AG04449 (cell line): ENCODE results near the gene C1orf174.

ENCODE experiments used
- CTCF ChIA-PET: fragments of 350-600 bp; formaldehyde crosslinking; extraction: SDS; loops from one replicate; lab custom pipeline; 2021; ENCODE audit warnings: antibody characterized with exemption; lab: Yijun Ruan, JAX
- POLR2A ChIA-PET: fragments of 400-600, 350-600 bp; formaldehyde crosslinking; extraction: SDS; loops from one replicate; lab custom pipeline; 2020; ENCODE audit warnings: antibody characterized with exemption, inconsistent platforms; lab: Yijun Ruan, JAX
- DNase-seq: peaks from one replicate; pipeline ENCODE4 v3.0.0-alpha.2; 2010; ENCODE audit warnings: low read depth, low spot score
- H3K4me3 ChIP-seq: 2 replicates; pipeline ENCODE4 v1.5.1; 2011; ENCODE audit warnings: low read depth, mild to moderate bottlenecking, control low read depth, low read length
- TF ChIP-seq, protein P1 (sequence below): IDR thresholded peaks from one replicate; pipeline ENCODE4 v1.5.1; 2011; ENCODE audit warnings: mild to moderate bottlenecking, moderate library complexity, low read length, control low read depth, inconsistent platforms; ENCODE audit not compliant: insufficient read depth; ENCODE audit errors: missing control alignments

Gene C1orf174

DNA sequence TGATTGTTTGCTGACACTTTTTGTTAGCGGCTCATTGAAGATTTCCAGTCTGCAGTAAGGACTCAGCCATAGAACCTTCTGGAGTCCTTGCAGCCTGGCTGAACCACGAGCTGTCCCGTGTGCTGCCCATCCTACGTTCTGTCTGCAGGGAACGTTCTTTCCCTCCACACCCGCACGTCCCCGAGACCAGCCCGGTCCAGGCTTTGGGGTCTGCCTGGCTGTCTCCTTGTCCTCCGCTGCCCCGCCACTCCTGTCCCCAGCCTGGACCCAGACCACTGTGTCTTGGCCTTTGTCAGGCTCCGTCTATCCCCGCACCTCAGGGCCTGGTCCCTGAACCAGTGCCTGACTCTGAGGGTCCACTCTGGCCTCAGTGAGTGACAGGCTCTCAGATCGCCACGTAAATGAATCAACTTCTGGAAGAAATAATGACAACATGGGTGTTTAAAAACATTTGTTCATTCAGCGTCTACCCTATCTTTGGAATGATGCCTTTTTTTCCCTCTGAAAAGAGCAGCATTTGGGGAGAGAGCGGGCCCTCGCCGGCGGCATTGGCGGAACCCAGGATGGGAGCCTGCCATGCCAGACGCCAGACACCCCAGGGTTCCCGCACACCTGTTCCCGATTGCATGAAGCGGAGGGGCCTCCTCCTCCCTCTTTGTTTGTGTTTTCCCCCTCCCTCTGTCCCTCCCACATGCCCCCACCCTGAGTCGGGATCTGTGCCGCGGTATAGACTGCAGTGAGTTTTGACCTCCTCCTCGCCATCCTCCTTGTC, 43.9 kb upstream of the C1orf174 start:
- no peak for DNase-seq

DNA sequence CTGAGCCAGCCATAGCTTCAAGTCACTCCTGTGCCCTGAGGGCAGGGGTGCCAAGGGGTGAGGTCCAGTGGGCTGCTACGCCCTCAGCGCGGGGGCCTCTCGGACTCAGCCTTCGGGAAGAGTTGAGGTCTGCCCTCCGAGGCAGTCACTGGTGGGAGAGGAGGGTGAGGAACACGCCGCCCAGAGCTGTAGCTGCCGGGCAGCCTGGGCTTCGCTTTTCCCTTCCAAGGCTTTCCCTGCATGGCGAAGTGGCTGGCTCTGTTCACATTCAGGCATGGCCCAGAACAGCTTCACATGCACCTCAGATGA, 43.0 kb upstream of the C1orf174 start:
- no peak for DNase-seq
- ChIA-PET POLR2A (no interaction called here), CTCF (no interaction called here)
- TF ChIP-seq, protein P1, sequence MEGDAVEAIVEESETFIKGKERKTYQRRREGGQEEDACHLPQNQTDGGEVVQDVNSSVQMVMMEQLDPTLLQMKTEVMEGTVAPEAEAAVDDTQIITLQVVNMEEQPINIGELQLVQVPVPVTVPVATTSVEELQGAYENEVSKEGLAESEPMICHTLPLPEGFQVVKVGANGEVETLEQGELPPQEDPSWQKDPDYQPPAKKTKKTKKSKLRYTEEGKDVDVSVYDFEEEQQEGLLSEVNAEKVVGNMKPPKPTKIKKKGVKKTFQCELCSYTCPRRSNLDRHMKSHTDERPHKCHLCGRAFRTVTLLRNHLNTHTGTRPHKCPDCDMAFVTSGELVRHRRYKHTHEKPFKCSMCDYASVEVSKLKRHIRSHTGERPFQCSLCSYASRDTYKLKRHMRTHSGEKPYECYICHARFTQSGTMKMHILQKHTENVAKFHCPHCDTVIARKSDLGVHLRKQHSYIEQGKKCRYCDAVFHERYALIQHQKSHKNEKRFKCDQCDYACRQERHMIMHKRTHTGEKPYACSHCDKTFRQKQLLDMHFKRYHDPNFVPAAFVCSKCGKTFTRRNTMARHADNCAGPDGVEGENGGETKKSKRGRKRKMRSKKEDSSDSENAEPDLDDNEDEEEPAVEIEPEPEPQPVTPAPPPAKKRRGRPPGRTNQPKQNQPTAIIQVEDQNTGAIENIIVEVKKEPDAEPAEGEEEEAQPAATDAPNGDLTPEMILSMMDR = no peak
- no peak overlapping the region for H3K4me3 ChIP-seq

More for the DNA sequence above, 43.9 kb upstream of the C1orf174 start:
- POLR2A ChIA-PET = no interaction called here
- TF ChIP-seq, protein P1 = no peak
- CTCF ChIA-PET = no interaction called here
- H3K4me3 ChIP-seq = no peak overlapping the region

DNA sequence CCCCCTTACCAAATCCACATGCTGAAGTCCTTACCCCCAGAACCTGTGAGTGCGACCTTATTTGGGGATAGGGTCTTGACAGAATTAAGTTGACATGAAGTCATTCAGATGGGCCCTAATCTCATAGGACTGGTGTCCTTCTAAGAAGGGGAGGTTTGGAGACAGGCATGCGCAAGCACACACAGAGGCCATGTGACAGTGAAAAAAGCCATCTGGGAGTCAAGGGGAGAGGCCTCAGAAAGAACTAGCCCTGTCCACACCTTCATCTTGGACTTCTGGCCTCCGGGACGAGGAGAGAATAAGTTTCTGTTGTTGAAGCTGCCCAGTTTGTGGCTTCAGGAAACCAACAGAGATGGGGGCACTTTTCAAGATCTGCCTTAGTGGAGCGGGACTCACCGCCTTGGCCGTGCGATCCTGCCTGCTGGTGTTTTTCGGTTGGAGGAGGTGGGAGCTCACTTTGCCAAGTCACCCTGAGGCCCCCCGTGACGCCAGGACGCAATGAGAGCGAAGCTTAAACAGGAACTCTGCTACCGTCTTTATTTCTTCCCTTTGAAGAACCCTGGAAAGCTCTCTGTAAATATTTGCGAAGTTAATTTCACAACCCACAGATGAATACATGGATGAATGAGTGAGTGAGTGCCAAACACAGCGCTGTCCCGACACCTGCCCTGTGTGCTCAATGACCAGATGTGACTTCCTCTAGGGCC, 42.5 kb upstream of the C1orf174 start:
- ChIA-PET CTCF (no interaction called here), POLR2A (no interaction called here)
- no peak overlapping the region for H3K4me3 ChIP-seq
- no peak for DNase-seq
- TF ChIP-seq, protein P1 = no peak

DNA sequence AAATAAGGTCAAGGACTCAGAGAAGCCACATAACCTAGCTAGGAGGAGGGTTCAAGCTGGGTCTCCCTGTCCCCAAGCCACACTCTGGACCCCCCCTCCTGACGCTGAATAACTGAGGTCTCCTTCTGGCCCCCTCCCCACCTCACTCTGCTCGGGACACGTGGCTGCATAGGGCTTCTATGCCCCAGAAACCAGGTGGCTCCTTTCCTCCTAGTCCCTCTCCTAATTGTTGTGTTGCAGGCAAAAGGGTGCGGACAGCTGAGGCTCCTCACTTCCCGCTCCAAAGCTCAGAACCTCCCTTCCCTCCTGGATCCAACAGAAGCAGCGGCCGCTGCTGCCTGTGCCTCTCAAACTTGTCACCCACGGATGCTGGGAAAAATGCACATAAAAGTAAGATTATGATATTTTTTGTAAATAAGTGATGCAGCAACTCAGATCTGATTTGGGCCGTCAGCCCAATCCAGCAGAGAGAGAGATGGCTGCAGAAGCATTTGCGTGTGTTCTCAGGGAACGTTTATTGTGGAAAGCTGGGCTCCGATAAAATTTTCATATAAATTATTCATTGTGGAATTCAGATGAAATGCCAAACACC, 40.8 kb upstream of the C1orf174 start:
- TF ChIP-seq, protein P1 = no peak
- POLR2A ChIA-PET = no interaction called here
- CTCF ChIA-PET = no interaction called here

DNA sequence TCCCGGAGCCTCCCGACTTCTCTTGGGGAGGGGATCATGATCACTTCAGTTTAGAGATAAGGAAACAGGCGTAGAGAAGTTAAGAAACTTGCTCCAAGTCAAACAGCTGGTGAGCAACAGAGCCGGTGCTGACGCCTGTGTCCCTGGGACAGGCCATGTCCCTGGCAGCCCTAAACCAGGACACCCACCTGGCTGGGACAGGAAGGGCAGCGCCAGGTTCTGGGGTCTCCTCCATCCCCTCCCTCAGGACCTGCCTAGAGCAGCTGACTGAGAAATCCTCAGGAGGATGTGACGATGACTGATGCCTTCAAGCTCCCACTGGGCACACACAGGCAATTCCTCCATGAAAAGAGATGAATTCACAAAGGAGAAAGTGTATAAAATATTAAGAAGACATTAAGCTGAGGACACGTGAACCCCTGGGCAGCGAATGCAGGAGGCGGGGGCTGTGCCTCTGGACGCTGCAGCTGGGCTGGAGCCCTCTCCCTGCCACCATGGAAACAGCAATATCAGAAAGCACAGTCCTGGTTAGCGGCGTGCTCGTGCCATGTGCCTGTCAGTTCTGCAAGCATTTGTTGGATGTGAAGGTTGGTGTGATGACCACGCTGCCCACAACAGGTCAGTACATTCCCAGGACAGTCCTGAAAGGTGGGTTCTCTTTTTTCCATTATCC, 40.1 kb upstream of the C1orf174 start:
- TF ChIP-seq, protein P1 = no peak

More for the DNA sequence above, 40.8 kb upstream of the C1orf174 start:
- no peak for DNase-seq
- H3K4me3 ChIP-seq = no peak overlapping the region

More for the DNA sequence above, 40.1 kb upstream of the C1orf174 start:
- DNase-seq = no peak
- CTCF ChIA-PET = no interaction called here
- POLR2A ChIA-PET = no interaction called here
- no peak overlapping the region for H3K4me3 ChIP-seq
